HG03139 (cell line): ENCODE data around the gene TUBE1.
"Not testable (repeated sequence)": the region's sequence is repeated elsewhere in the genome, so short reads cannot be mapped to it uniquely, and the experiment has no call there.

Experiments used
- ATAC-seq: cut with Tn5 transposase; IDR thresholded peaks from one replicate; pipeline ENCODE4 v1.9.1; 2021; ENCODE audit not compliant: unreplicated experiment

Gene TUBE1

GRCh38 chr6:112087136-112087911 lies at the start of gene TUBE1, which contains the start of gene FAM229B:
Gene TUBE1, minus strand, starts transcription at chr6:112087482. Its CDS starts 48 bp downstream, at chr6:112087434.
Gene FAM229B, plus strand, starts transcription at chr6:112087591. Its CDS starts 11,693 bp downstream, at chr6:112099284.
- peak; percentile 94 for ATAC-seq

DNA sequence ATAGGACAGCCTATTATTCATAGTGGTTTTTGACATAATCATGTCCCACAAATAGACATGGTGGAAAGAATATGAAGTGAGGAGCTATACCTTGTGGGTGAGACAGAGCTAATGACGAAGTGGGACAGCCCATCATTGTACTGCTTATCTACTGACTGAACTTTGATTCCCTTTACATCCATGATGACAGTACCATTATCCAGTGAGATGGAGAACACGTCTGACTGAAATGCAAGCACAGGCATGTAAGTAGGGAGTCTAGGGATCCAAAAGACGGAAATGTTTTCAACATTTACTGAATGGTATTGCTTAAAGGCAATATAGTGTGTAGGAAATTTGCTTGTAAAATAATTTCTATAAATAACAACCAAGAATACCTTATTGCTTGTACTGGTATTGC lies 43.6 kb upstream of the TUBE1 start:
- no peak for ATAC-seq

DNA sequence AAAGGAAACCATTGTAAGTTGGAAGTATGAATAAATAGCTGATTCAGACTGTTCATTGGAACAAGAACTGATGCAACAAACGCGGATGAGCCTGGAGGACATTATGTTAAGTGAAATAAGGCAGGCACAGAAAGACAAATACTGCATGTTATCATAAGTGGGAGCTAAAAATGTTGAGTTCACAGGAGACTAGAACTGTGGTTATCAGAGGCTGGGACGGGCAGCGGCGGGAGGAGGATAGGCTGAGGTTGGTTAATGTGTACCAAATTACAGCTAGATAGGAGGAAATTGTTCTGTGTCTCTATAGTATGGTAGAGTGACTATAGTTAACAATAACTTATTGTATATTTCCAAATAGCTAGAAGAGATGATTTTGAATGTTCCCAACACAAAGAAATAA lies 40.9 kb upstream of the TUBE1 start:
- no peak for ATAC-seq

- ATAC-seq, result no peak
Observed at GRCh38 chr6:112123982-112124381, 36.7 kb upstream of the TUBE1 start.

GRCh38 chr6:112122756-112123155 lies 35.5 kb upstream of the TUBE1 start:
- no peak for ATAC-seq

DNA sequence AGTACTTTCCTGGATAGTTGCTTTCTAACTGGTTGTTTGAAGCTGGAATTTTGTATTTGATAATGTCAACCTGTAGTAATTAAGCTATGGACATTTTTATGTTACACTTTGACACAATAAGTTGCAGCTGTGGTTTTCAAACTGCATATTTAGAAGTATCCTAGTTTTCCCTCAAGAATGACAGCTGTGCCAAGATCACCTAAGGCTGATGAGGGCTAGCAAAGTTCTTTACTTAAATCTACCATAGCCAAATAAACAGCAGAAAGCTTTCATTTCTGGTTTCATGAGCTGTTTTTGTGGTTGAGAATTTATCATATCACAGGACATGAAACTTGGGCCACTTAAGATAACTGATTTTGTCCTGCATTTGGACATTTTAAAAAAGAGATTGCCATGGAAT lies 30.8 kb upstream of the TUBE1 start:
- ATAC-seq, result no peak

DNA sequence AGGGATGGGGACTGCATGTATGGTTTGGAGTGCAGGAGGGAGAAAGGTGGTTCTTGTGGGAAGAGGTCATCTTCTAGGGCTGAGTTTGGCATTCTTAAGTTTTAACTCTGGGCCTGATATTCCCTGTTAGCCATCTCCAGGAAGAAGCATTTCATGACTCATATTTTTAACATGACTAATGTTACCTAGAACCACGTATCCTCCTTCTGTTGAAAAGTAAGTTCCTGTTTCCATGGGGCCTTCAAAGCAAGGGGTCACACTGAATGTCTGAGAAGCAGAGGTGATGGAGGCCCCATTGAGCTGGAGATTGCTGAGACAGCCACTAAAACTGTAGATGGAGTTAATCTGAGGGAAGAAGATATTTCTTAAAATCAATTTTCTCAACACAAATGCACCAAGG lies 30.3 kb upstream of the TUBE1 start:
- ATAC-seq, result no peak

DNA sequence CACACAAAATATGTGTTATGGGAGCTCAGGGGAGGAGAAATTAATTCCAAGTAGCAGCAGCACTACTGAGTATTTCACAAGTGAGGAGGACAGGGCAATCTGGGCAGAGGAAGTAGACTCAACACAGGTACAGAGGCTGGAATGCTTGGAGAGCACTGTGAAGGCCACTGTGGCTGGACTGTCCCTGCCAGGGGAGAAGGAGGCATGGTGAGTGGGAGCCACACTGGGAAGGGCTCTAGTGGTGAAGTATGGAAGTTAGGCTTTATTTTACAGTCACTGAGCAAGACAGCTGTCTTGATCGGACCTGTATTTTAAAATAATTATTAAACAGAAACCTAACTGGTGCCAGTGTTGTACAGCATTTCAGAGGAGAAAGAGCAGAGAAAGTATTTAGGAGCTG lies 28.9 kb upstream of the TUBE1 start:
- ATAC-seq, result no peak

DNA sequence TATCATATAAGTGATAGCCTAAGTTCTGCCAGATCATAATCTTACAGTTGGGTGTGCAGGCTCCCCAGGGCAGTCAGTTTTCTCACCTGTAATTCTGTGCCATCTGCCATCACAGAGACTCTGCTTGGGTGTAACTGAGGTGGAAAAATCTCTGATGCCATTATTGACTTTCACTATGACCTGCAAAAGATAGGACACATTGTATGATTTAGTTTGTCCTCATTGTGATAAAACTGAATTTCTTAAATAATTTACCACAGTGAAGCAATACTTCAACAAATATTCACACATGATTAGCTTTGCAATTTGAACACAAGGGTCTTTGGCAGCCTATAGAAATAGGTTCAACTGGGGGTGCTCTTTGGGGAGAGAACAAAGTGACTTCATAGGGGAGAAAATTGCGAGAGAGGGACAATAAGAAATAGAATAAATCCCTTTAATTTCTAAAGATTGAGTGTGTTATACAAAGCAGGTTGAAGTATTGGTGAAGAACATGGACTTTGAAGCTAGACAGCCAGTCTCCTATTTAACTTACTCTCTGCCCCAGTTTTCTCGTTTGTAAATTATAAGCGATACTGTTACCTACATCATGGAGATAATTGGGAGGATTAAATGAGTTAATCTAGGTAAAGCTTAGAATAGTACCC lies 27.4 kb upstream of the TUBE1 start:
- no peak for ATAC-seq

DNA sequence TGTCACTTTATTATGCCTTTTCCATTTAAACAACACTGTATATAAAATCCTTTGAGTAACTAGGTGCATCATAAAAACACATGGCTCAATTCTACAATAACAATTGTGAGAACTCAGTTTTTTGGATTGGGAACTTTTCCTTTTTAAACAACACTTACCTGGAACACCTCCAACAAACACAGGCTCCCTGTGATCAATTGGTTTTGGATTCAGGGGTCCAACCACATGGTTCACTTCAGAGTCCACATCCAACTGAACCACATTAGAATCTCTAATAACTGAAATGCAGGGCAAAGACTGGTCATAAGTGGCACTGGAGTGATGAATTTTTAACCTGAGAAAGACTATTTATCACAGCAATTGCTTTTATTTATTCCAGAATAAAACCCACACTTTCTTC lies 26.6 kb upstream of the TUBE1 start:
- ATAC-seq, result no peak

GRCh38 chr6:112113431-112113830 lies 26.1 kb upstream of the TUBE1 start:
- ATAC-seq, result no peak

GRCh38 chr6:112109262-112109661 lies 22.0 kb upstream of the TUBE1 start:
- ATAC-seq, result no peak

DNA sequence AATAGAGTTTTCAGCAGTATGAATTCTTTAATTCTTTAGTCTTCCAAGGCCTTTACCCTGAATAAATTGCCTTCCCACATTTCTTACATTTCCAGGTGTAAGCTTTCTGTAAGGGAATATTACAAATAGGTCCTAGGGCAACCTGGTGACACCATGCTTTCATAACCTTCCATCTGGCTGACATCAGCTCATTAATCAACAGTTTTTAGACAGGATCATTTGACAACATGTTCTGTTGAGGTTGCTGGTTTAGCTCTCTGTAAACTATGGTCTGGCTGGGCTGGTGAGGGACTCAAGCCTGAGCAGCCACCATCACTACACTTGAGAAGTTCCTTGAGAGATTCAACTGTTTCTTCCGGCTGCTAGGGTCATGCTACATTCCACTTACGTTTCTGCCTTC lies 19.3 kb upstream of the TUBE1 start:
- ATAC-seq, result no peak

DNA sequence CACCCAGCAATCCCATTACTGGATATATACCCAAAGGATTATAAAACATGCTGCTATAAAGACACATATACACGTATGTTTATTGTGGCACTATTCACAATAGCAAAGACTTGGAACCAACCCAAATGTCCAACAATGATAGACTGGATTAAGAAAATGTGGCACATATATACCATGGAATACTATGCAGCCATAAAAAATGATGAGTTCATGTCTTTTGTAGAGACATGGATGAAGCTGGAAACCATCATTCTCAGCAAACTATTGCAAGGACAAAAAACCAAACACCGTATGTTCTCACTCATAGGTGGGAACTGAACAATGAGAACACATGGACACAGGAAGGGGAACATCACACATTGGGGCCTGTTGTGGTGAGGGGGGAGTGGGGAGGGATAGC lies 18.7 kb upstream of the TUBE1 start:
- ATAC-seq, result not testable (repeated sequence)

DNA sequence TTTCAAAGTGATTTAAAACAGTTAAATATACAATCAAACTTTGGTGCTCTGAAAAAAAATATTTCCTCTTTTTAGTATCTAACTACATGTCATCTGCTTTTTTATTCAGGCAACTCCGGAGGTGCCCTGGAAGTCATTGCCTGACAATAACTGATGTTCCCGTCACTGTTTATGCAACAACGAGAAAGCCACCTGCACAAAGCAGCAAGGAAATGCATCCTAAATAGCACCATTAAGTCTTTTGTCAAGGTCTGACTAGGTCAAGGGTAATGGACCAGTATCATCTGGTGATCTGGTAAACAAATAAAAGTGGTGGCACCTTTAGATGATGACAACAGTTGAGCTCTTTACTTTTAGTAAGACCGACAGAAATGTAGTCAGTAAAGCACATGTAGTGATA lies 13.3 kb upstream of the TUBE1 start:
- no peak for ATAC-seq

DNA sequence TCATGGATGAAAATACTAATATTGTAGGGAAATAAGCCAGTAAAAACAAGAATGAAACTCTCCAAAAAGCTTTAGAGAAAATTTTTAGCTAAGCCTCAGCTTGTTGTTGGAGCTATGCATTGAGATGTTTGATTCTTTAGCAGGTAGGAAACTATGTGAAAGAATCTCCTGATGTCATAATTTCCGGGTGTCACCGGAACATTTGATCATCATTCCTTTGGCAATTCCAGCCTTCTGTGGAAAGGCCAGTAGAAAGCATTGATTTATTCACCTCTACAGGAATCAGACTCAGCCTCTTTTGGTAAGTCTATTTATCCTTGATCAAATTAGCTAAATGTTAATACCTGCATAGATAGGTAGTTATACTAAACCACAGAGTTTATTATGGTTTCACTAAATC lies 9.6 kb upstream of the TUBE1 start:
- ATAC-seq, result no peak

- no peak for ATAC-seq
Observed at GRCh38 chr6:112087916-112088315, 634 bp upstream of the TUBE1 start.

DNA sequence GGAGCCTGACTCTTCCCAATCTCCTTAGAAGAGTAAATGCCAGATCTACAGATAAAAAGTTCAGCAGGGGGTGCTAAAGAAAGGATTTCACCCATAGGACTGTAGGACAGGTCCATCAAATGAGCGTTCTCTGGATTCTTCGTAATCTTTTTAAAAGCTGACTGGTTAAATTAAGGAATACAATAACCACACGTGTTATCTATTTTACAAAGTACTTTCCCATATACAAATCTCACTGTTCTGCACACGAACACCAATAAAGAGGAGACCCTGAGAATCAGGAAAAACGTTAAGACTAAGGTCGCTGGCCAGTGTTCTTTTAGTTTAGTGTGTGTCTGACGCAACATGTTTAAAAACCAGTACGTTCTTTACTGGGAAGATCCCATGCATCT lies 542 bp downstream of the TUBE1 start:
- ATAC-seq, result peak; percentile 18

GRCh38 chr6:112085286-112086065 lies 1.8 kb downstream of the TUBE1 start:
- ATAC-seq, result no peak

GRCh38 chr6:112081569-112081968 lies 5.7 kb downstream of the TUBE1 start:
- no peak for ATAC-seq

- no peak for ATAC-seq
Observed at GRCh38 chr6:112066606-112067005, 20.7 kb downstream of the TUBE1 start.
